Activated CD8-positive, alpha-beta memory T cell treated with anti-CD3 and anti-CD28 coated beads for 48 hours (primary cell): ENCODE results near the gene ERAL1.
"Not testable (repeated sequence)": the region's sequence is repeated elsewhere in the genome, so short reads cannot be mapped to it uniquely, and the experiment has no call there.

Experiments used
- DNase-seq, 3 experiments: peaks; one replicate each; pipeline ENCODE4 v3.0.0-alpha.2; 2020; ENCODE audit warnings: low read depth in 2 of 3, low spot score in 2 of 3

Gene ERAL1

GRCh38 chr17:28897769-28898526, 43.1 kb downstream of the ERAL1 start:
- no peak for DNase-seq

DNA sequence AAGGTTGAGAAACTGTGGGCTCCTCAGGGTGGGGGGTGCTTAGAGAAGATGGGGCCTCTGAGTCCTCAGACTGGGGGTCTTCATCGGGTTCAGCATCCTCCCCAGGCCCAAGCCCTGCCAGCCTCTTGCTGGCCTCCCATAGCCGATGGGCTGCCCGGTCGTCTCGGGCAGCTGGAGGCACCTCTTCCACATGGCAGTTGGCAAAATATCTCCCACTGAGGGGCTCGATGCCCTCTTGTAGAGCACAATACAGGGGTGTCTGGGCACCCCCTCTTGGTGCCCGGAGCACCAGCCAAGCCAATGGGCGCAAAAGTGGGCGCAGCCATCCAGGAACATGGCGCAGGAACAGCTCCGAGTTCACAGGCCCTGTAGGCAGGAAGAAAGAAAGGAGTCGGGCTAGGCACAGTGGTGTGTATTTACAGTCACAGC, 43.7 kb downstream of the ERAL1 start:
- no peak for DNase-seq

GRCh38 chr17:28899212-28899815, 44.5 kb downstream of the ERAL1 start:
- no peak for DNase-seq

DNA sequence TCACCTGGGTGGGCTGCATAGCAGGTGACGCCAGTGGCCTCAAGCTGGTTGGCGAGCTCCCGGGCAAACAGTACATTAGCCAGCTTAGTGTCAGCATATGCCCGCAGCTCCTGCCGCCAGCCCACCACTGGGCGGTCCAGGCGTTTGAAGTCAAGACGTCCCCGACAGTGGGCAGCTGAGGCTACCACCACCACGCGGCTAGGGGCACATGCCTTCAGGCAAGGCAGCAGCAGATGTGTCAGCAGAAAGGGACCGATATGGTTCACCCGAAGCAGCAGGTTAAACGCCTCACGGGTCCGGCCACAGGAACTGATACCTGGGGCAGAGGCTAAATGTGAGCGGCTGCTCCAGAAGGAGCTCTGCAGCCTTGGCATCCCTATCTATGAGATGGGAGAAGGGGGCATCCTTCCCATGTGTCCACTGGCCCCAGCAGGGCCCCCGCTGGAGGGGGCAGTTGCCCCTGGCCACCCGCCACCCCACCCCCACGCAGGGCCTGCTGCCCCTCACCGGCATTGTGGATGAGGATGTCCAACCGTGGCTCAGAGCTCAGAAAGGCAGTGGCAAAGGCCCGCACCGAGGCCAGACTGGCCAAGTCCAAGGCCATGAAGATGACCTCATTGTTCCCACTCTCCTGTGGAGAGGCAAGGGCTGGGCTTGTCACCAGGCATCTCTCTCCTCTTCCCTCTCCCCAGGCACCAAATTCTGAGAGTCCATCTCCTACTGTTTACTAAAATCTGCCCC, 46.3 kb downstream of the ERAL1 start:
- DNase-seq: no peak

GRCh38 chr17:28901866-28902818, 47.3 kb downstream of the ERAL1 start:
- DNase-seq: peak in 1 of 3 experiments; percentile 46

DNA sequence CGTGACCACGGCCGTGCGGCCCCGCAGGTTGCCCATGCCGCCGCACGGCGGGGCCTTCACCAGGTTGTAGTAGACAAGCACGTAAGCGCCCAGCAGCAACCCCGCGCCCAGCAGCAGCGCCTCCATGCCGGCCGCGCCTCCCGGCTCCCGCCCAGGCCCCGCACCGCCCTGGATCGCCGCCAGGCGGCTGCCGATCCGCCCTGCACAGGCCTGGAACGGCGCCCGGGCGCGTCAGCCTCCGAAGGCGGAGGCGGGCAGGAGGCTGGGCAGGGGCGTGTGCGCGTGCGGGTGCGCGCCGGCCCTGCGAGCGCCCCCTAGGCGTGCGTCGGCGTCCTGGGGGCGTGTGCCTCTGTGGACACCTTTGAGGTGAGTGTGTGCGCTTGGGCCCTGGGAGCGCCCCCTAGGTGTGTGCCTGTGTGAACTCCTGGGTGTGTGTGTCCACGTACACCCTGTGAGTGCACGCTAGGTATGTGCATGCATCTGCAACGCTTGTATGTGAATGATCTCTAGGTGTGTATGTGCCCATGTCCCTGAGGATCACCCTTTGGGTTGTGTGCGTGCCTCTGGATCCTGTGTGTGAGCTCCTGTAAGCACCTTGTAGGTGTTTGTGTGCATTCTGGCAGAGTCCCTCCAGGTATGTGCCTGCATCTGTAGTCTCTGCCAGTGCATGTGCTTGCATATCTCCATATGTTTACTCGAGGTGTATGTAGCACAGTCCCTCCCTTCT, 48.2 kb downstream of the ERAL1 start, which contains the start of gene DHRS13:
Gene DHRS13, minus strand, starts transcription at position 261 of the 727 bp plus-strand sequence. Its CDS starts 135 bp downstream, at position 126.
- peak; percentile 81 to 94 (median 82) for DNase-seq

- not testable (repeated sequence) for DNase-seq
These were observed 48.7 kb downstream of the ERAL1 start for GRCh38 chr17:28903546-28903841.

DNA sequence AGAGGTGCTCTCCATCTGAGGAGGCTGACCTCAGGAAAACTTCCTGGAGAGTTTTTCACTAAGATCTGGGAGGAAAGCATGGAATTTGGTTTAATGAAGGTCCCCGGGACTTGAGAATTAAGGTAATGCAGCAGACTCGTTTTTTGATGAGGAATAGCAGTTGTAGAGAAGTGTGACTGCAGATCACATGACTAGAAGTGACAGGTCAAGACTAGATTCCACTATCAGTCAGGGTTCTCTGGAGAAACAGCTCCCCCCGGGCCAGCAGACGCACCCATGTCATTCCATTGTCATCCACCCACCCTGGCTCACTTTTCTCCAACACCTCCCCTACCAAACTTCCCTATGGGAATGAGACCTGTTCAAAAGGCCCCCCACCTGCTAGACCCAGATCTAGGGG, 50.0 kb downstream of the ERAL1 start:
- DNase-seq: no peak

GRCh38 chr17:28906276-28906675, 51.5 kb downstream of the ERAL1 start:
- DNase-seq: no peak

DNA sequence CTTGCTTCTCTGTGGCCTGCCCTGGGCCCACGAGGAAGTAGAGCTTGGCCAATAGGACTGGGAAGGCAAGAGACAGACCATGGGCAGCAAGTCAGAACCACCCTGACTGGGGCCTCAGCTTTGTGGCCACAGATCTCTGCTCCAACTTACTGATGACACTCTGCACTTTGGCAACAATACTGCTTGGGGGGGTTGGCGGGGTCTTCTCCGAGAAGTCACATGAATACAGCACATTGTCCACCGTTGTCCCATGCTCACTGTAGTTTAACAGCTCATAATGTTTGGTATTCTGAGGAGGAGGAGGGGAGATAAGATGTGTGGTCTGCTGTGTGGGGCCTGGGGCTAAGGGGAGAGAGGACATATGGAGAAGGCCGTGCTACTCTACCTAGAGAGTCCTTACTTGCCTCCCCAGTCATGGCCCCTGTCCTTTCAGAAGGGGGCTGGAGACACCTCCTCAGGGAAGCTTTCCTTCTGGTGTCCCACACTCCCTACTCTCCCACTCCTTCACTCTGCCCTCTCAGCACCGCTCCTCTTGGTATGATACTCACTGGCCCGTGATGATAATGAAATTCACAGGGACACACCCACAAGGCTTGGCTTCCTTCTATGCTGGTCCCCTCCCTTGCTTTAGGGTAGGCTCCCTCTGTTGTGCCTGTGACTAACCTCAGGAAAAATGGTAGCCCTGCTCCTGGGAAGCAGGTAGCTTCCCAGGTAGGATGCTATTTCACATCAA, 52.1 kb downstream of the ERAL1 start:
- DNase-seq: no peak

- DNase-seq: no peak
These were observed 53.1 kb downstream of the ERAL1 start for GRCh38 chr17:28907709-28908475.

GRCh38 chr17:28908640-28909167, 53.9 kb downstream of the ERAL1 start:
- DNase-seq: no peak

DNA sequence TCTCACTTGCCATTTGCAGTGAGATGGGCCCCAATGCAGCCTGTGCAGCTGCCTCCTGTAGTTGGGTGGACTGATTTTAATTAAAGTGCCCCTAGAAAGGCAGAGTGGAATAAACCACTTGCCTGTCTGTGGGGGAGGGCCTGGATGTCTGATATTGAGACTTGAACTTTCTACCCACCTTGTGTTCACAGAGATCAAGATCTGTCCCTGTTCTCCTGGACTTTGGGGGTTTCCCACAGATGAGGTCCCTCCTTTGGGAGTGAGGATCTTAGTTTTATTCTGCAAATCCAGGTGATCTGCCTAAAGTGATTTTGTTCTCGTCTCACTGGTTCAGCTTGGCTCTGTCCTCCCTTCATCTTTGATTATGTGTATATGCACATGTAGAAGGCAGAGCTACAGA, 55.7 kb downstream of the ERAL1 start:
- DNase-seq: no peak
